Measurements from ENCODE around the gene IKZF2.

DNA sequence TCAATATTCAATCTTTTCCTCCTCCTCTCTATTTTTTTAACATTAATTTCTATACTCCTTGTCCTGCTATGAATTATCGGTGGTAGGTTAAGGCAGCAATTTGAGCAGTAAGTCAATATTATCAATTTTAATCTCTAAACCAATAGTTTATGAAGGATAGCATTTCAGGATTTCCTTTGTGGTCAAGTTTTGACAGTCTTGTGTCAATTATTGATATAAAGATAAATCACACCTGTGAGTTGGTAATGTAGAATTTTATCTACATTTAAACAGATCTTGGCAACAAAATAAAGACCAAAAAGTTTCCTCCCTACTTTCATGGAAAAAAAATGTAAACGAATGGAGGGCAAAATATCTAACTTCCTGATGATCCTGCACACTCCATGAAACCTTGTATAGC is 87.3 kb downstream of the IKZF2 start:
- no peak for TF ChIP-seq EP300 (IDR thresholded peaks at IDR 0.05)
- no peak for TF ChIP-seq POLR2A (IDR thresholded peaks at IDR 0.05)
- TF ChIP-seq, protein P1, sequence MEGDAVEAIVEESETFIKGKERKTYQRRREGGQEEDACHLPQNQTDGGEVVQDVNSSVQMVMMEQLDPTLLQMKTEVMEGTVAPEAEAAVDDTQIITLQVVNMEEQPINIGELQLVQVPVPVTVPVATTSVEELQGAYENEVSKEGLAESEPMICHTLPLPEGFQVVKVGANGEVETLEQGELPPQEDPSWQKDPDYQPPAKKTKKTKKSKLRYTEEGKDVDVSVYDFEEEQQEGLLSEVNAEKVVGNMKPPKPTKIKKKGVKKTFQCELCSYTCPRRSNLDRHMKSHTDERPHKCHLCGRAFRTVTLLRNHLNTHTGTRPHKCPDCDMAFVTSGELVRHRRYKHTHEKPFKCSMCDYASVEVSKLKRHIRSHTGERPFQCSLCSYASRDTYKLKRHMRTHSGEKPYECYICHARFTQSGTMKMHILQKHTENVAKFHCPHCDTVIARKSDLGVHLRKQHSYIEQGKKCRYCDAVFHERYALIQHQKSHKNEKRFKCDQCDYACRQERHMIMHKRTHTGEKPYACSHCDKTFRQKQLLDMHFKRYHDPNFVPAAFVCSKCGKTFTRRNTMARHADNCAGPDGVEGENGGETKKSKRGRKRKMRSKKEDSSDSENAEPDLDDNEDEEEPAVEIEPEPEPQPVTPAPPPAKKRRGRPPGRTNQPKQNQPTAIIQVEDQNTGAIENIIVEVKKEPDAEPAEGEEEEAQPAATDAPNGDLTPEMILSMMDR (IDR thresholded peaks at IDR 0.05): no peak
